SK-N-MC (cell line): ENCODE measurements around the gene CD99L2.

Experiments used
- DNase-seq: peaks from one replicate; pipeline ENCODE4 v3.0.0-alpha.2; 2011; ENCODE audit warnings: low read depth, low spot score
- H3K27ac ChIP-seq: fragments of 200-600 bp; sonication (generic); 2 replicates; pipeline ENCODE4 v1.5.1; 2016; ENCODE audit warnings: mixed run types
- H3K36me3 ChIP-seq: fragments of 200-600 bp; sonication (generic); 2 replicates; pipeline ENCODE4 v1.6.1; 2017; ENCODE audit warnings: antibody characterized with exemption, low read length, mixed read lengths; ENCODE audit not compliant: insufficient read depth
- H3K4me3 ChIP-seq: fragments of 200-600 bp; sonication (generic); 2 replicates; pipeline ENCODE4 v1.5.1; 2016
- H3K9ac ChIP-seq: fragments of 200-600 bp; sonication (generic); 2 replicates; pipeline ENCODE4 v1.8.0; 2017; ENCODE audit warnings: mixed run types, mixed read lengths; ENCODE audit not compliant: insufficient read length
- H3K9me3 ChIP-seq: fragments of 200-600 bp; sonication (generic); 2 replicates; pipeline ENCODE4 v1.6.1; 2017; ENCODE audit warnings: low read depth, mild to moderate bottlenecking, antibody characterized with exemption, low read length, moderate library complexity, mixed read lengths
- EZH2 ChIP-seq: fragments of 200-600 bp; sonication (generic); IDR thresholded peaks from one replicate; pipeline ENCODE4 v1.6.1; 2017; ENCODE audit warnings: antibody characterized with exemption
- FOXP2 ChIP-seq: optimal IDR thresholded peaks from 2 replicates; pipeline ENCODE3; 2011; ENCODE audit warnings: mild to moderate bottlenecking, moderate library complexity; ENCODE audit not compliant: insufficient read depth; ENCODE audit errors: extremely low read length, control extremely low read depth
- POLR2AphosphoS5 ChIP-seq: IDR thresholded peaks from 2 replicates; pipeline ENCODE4 v1.6.1; 2012; ENCODE audit warnings: mild to moderate bottlenecking, low read depth, low read length, borderline replicate concordance

The CD99L2 gene

DNA sequence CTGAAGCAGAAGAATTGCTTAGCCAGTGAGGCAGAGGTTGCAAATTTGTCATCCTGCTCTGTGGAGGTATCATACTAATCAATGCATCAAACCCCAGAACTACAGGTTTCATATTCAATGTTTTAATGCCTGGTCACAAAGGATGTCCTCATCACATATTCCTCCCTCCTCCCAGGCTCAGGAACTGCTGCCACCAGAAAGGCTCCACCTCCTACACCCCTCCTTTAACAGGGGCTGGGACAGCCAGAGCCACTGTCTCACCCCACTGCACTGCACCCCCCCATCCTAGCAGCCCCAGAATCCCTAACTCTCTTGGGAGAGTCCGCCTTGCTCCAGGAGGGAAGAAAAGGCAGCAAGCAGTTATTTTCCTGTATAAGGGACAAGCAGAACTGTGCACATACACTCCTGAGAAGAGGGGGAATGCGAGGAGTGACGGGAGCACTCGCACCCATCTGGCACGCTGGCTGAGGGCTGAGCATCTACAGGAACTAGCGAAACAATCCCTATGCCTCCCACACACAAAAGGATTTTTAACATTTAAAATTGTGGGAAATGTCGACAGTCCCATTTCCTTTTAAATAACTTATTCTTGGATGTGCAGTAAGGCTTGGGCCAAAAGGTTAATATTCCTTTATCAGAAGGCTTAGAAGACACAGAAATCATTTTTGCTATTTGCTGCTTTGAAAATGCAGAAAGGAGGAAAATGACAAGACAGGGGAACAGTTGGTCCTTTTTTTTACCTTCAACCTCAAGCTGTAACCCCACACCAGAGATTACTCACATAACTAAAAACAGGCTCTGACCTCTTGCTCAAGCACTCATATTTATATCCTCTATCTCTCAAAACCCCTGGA lies 27.8 kb downstream of the CD99L2 start:
- no peaks in the 10 kb centered on the region for H3K36me3 ChIP-seq

GRCh38 chrX:150870029-150870428 lies 28.4 kb downstream of the CD99L2 start:
- TF ChIP-seq EZH2 (no peak), FOXP2 (no peak), POLR2AphosphoS5 (no peak)
- Histone ChIP-seq H3K9ac (no peak overlapping the region), H3K4me3 (no peak overlapping the region)

More for the DNA sequence above, 27.8 kb downstream of the CD99L2 start:
- Histone ChIP-seq H3K9me3 (no peaks in the 10 kb centered on the region), H3K27ac (no peak overlapping the region), H3K4me3 (no peak overlapping the region), H3K9ac (no peak overlapping the region)
- no peak for DNase-seq
- TF ChIP-seq EZH2, result no peak
- no peak for TF ChIP-seq POLR2AphosphoS5
- no peak for TF ChIP-seq FOXP2

DNA sequence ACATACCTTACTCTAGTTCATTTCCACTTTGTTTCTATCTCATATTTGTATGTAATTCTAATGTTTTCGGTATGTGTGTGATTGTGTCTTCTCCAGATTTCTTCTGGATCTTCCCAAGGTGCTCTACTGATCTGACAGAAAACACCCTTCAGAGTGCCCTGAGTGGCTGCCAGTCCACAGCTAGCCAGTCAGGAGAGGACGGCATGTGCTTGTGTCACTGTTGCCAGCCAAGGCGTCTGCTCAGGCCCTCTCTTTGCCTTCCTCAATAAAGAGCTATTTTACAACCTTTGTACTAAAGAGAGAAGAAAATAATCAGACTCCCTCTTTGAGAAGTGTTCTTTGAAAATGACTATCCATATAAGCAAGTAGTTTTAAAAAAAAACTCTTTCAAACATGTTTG lies 29.0 kb downstream of the CD99L2 start:
- Histone ChIP-seq H3K36me3 (no peaks in the 10 kb centered on the region), H3K9me3 (no peaks in the 10 kb centered on the region), H3K4me3 (no peak overlapping the region), H3K9ac (no peak overlapping the region), H3K27ac (no peak overlapping the region)
- TF ChIP-seq EZH2, result no peak
- TF ChIP-seq FOXP2, result no peak
- TF ChIP-seq POLR2AphosphoS5, result no peak
- DNase-seq, result no peak

More at GRCh38 chrX:150870029-150870428, 28.4 kb downstream of the CD99L2 start:
- Histone ChIP-seq H3K27ac (no peak overlapping the region), H3K9me3 (no peaks in the 10 kb centered on the region), H3K36me3 (no peaks in the 10 kb centered on the region)
- no peak for DNase-seq

DNA sequence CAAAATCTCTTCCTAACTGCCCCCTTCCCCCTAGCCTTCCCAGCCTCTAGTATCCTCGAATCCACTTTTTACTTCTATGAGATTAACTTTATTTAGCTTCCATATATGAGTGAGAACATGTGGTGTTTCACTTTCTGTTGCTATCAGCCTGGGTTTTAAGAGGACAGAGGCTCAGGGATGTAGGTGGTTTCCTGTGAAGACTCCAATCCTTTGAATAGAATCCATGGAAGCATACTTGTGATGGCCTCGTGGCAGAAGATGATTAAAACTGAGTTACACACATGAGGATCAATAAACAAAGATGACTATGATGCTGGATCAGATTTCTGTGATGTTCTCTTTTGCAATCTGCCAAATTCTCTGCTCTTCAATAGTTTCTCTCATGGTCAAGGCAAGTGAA lies 29.8 kb downstream of the CD99L2 start:
- H3K4me3 ChIP-seq, result no peak overlapping the region
- no peaks in the 10 kb centered on the region for H3K9me3 ChIP-seq
- no peak overlapping the region for H3K9ac ChIP-seq
- H3K27ac ChIP-seq, result no peak overlapping the region
- TF ChIP-seq EZH2 (no peak), POLR2AphosphoS5 (no peak), FOXP2 (no peak)
- H3K36me3 ChIP-seq, result no peaks in the 10 kb centered on the region
- DNase-seq, result no peak

- DNase-seq, result no peak
- Histone ChIP-seq H3K36me3 (no peaks in the 10 kb centered on the region), H3K9me3 (no peaks in the 10 kb centered on the region), H3K4me3 (no peak overlapping the region), H3K27ac (no peak overlapping the region), H3K9ac (no peak overlapping the region)
- TF ChIP-seq EZH2 (no peak), POLR2AphosphoS5 (no peak), FOXP2 (no peak)
Observed at GRCh38 chrX:150864127-150864526, 34.3 kb downstream of the CD99L2 start.

- H3K4me3 ChIP-seq, result no peak overlapping the region
- no peak overlapping the region for H3K9ac ChIP-seq
- no peak overlapping the region for H3K27ac ChIP-seq
- no peak for DNase-seq
- TF ChIP-seq FOXP2, result no peak
- TF ChIP-seq POLR2AphosphoS5, result no peak
- no peak for TF ChIP-seq EZH2
- no peaks in the 10 kb centered on the region for H3K9me3 ChIP-seq
- no peaks in the 10 kb centered on the region for H3K36me3 ChIP-seq
Observed at GRCh38 chrX:150863191-150863590, 35.3 kb downstream of the CD99L2 start.

DNA sequence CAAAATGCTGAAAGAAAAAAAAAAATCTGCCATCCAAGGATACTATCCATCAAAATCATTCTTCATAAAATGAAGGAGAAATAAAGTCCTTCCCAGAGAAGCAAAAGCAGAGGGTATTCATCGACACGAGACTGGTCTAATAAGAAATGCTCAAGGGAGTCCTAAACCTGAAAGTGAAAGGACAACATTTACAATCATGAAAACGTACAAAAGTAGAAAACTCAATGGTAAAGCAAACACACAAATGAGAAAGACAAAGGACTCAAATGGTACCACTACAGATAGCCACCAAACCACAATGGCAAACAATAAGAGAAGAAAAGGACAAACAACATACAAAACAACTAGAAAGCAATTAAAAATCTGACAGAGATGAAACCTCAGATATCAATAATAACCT lies 41.0 kb downstream of the CD99L2 start:
- Histone ChIP-seq H3K27ac (no peak overlapping the region), H3K9me3 (no peaks in the 10 kb centered on the region; the same call in 1 of the 2 replicates), H3K36me3 (no peaks in the 10 kb centered on the region), H3K9ac (no peak overlapping the region), H3K4me3 (no peak overlapping the region)
- TF ChIP-seq FOXP2 (no peak), EZH2 (no peak), POLR2AphosphoS5 (no peak)
- no peak for DNase-seq

- Histone ChIP-seq H3K9me3 (no peaks in the 10 kb centered on the region; the same call in 1 of the 2 replicates), H3K4me3 (no peak overlapping the region)
- DNase-seq, result no peak
Observed at GRCh38 chrX:150856785-150857184, 41.7 kb downstream of the CD99L2 start.

GRCh38 chrX:150856101-150856500 lies 42.4 kb downstream of the CD99L2 start:
- Histone ChIP-seq H3K27ac (no peak overlapping the region), H3K9me3 (no peaks in the 10 kb centered on the region; the same call in 1 of the 2 replicates), H3K9ac (no peak overlapping the region), H3K36me3 (no peaks in the 10 kb centered on the region), H3K4me3 (no peak overlapping the region)
- DNase-seq, result no peak
- no peak for TF ChIP-seq FOXP2
- TF ChIP-seq EZH2, result no peak
- no peak for TF ChIP-seq POLR2AphosphoS5

More at GRCh38 chrX:150856785-150857184, 41.7 kb downstream of the CD99L2 start:
- Histone ChIP-seq H3K9ac (no peak overlapping the region), H3K27ac (no peak overlapping the region), H3K36me3 (no peaks in the 10 kb centered on the region)
- no peak for TF ChIP-seq FOXP2
- TF ChIP-seq POLR2AphosphoS5, result no peak
- no peak for TF ChIP-seq EZH2
